Left forelimb (tissue), 1 donor: ENCODE data around the gene CDKL1.

ENCODE experiments used
- DNase-seq: peaks from one replicate; pipeline ENCODE4 v3.0.0-alpha.2; 2018; ENCODE audit warnings: low spot score

The CDKL1 gene

GRCh38 chr14:50396631-50397389 lies at the start of gene CDKL1:
Gene CDKL1 (minus strand): TSS chr14:50396881. CDS start chr14:50395868, 1,013 bp downstream.
- DNase-seq = peak; percentile 78

GRCh38 chr14:50434528-50434927 lies 37.8 kb upstream of the CDKL1 start:
- no peak for DNase-seq

GRCh38 chr14:50432131-50432530 lies 35.5 kb upstream of the CDKL1 start:
- no peak for DNase-seq

- DNase-seq = no peak
Observed at GRCh38 chr14:50425816-50426215, 29.1 kb upstream of the CDKL1 start.

- DNase-seq = no peak
Observed at GRCh38 chr14:50425105-50425504, 28.4 kb upstream of the CDKL1 start.

GRCh38 chr14:50423529-50423928 lies 26.8 kb upstream of the CDKL1 start:
- no peak for DNase-seq

- DNase-seq = no peak
Observed at GRCh38 chr14:50421499-50421898, 24.8 kb upstream of the CDKL1 start.

- DNase-seq = no peak
Observed at GRCh38 chr14:50417853-50418252, 21.2 kb upstream of the CDKL1 start.

- no peak for DNase-seq
Observed at GRCh38 chr14:50410921-50411320, 14.2 kb upstream of the CDKL1 start.

GRCh38 chr14:50410071-50410470 lies 13.4 kb upstream of the CDKL1 start:
- DNase-seq = no peak

GRCh38 chr14:50407111-50407812 lies 10.6 kb upstream of the CDKL1 start:
- no peak for DNase-seq

- DNase-seq = no peak
Observed at GRCh38 chr14:50403419-50403818, 6.7 kb upstream of the CDKL1 start.

- no peak for DNase-seq
Observed at GRCh38 chr14:50402965-50403364, 6.3 kb upstream of the CDKL1 start.

- no peak for DNase-seq
Observed at GRCh38 chr14:50400461-50400860, 3.8 kb upstream of the CDKL1 start.

GRCh38 chr14:50399251-50400032 lies 2.8 kb upstream of the CDKL1 start:
- no peak for DNase-seq

GRCh38 chr14:50398189-50398580 lies 1.5 kb upstream of the CDKL1 start:
- no peak for DNase-seq

GRCh38 chr14:50397390-50398188 lies 908 bp upstream of the CDKL1 start:
- no peak for DNase-seq

- DNase-seq = no peak
Observed at GRCh38 chr14:50395448-50395847, 1.2 kb downstream of the CDKL1 start.

GRCh38 chr14:50394713-50395112 lies 2.0 kb downstream of the CDKL1 start:
- no peak for DNase-seq

- no peak for DNase-seq
Observed at GRCh38 chr14:50389668-50390441, 6.8 kb downstream of the CDKL1 start.

- no peak for DNase-seq
Observed at GRCh38 chr14:50388256-50388931, 8.3 kb downstream of the CDKL1 start.
